ENCODE data around the gene IFT57. TPM values are rescaled to one million over a fixed set of nuclear protein-coding genes. Genes with fewer than 3 reads are reported as not detected.

Gene IFT57
- total and polyA plus RNA-seq, 9 of the 15 experiments (the other 6 are each of a cell fraction or from before 2014, with no cell fraction given) = 1.5 to 20.1 (median 9.9) TPM

GRCh38 chr3:108158251-108158650 lies 64.0 kb downstream of the IFT57 start (continued):
- TF ChIP-seq E2F8 (IDR thresholded peaks at IDR 0.05; ENCODE audit: low read depth, partially characterized antibody) = no peak
- no peak for TF ChIP-seq U2AF2 (optimal IDR thresholded peaks at IDR 0.05; ENCODE audit: low read depth, low read length)

GRCh38 chr3:108157273-108157672 lies 65.0 kb downstream of the IFT57 start:
- ChIA-PET CTCF (ENCODE audit: low intra/inter-chr PET ratio) (no interaction called here), POLR2A (no interaction called here)
- H4K20me1 ChIP-seq (replicated peaks; ENCODE audit: control insufficient read depth, insufficient read depth, low read length) = no peaks in the 10 kb centered on the region
- no peaks in the 10 kb centered on the region for H3K79me2 ChIP-seq (ENCODE audit: control insufficient read depth, insufficient read depth, low read length)
- H3K27ac ChIP-seq (ENCODE audit: extremely low read depth, low read depth, low read length) = no peak overlapping the region
- H3K9ac ChIP-seq (ENCODE audit: insufficient read depth in 1 of 2, low read depth in 2 of 2, low read length in 2 of 2) = no peak overlapping the region
- no TSS peak for BruUV-seq (replicated peaks)
- no peaks in the 10 kb centered on the region for H3K9me1 ChIP-seq (ENCODE audit: control insufficient read depth, insufficient read depth, low read length)
- 13% methylated on average over 2 of the region's 2 CpGs for WGBS (ENCODE audit: insufficient coverage, low coverage, missing lambda C conversion rate)
- no peak for DNase-seq (ENCODE audit: extremely low read depth in 1 of 4, low spot score in 3 of 4)
- ATAC-seq = no peak
- no peaks in the 10 kb centered on the region for H3K27me3 ChIP-seq (ENCODE audit: control insufficient read depth in 2 of 2, insufficient read depth in 2 of 2, low read length in 2 of 2)
- H2AFZ ChIP-seq (ENCODE audit: low read depth, low read length) = no peak overlapping the region
- peaks cover 0 to 4% of the 10 kb centered on the region in 2 experiments; a peak in 2 of 5 replicates for H3K4me1 ChIP-seq (replicated peaks in 1 of 2; ENCODE audit: control insufficient read depth in 2 of 2, insufficient read depth in 2 of 2, low read length in 2 of 2)
- in situ Hi-C loops (cut with MboI) = loop anchor here (10.0 kb wide), 1 partner anchor 248 kb away; no protein-coding TSS in a partner anchor
- intact Hi-C loops (cut with micrococcal nuclease) = loop anchor here (10.0 kb wide), 1 partner anchor 168 kb away; no protein-coding TSS in a partner anchor
- FAIRE-seq = no peak
- H3K4me3 ChIP-seq = no peak overlapping the region
- H3K4me2 ChIP-seq (ENCODE audit: insufficient read depth, low read length) = no peak overlapping the region
- no peaks in the 10 kb centered on the region for H3K9me3 ChIP-seq (replicated peaks; ENCODE audit: control insufficient read depth, insufficient read depth, low read depth, low read length)
- H3K36me3 ChIP-seq (ENCODE audit: control insufficient read depth, insufficient read depth, low read length) = no peaks in the 10 kb centered on the region
- TF ChIP-seq, protein P1, sequence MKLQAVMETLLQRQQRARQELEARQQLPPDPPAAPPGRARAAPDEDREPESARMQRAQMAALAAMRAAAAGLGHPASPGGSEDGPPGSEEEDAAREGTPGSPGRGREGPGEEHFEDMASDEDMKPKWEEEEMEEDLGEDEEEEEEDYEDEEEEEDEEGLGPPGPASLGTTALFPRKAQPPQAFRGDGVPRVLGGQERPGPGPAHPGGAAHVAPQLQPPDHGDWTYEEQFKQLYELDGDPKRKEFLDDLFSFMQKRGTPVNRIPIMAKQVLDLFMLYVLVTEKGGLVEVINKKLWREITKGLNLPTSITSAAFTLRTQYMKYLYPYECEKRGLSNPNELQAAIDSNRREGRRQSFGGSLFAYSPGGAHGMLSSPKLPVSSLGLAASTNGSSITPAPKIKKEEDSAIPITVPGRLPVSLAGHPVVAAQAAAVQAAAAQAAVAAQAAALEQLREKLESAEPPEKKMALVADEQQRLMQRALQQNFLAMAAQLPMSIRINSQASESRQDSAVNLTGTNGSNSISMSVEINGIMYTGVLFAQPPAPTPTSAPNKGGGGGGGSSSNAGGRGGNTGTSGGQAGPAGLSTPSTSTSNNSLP (IDR thresholded peaks at IDR 0.05; ENCODE audit: borderline replicate concordance, low read depth, low read length) = no peak
- TF ChIP-seq, protein P2, sequence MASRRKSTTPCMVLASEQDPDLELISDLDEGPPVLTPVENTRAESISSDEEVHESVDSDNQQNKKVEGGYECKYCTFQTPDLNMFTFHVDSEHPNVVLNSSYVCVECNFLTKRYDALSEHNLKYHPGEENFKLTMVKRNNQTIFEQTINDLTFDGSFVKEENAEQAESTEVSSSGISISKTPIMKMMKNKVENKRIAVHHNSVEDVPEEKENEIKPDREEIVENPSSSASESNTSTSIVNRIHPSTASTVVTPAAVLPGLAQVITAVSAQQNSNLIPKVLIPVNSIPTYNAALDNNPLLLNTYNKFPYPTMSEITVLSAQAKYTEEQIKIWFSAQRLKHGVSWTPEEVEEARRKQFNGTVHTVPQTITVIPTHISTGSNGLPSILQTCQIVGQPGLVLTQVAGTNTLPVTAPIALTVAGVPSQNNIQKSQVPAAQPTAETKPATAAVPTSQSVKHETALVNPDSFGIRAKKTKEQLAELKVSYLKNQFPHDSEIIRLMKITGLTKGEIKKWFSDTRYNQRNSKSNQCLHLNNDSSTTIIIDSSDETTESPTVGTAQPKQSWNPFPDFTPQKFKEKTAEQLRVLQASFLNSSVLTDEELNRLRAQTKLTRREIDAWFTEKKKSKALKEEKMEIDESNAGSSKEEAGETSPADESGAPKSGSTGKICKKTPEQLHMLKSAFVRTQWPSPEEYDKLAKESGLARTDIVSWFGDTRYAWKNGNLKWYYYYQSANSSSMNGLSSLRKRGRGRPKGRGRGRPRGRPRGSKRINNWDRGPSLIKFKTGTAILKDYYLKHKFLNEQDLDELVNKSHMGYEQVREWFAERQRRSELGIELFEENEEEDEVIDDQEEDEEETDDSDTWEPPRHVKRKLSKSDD (conservative IDR thresholded peaks at IDR 0.05; ENCODE audit: low read length) = no peak
- no peak for TF ChIP-seq MCM7 (IDR thresholded peaks at IDR 0.05)
- no peak for TF ChIP-seq CCNT2 (IDR thresholded peaks at IDR 0.05; ENCODE audit: borderline replicate concordance, extremely low read depth, insufficient read length, low read depth, low read length)
- no peak for TF ChIP-seq EWSR1 (IDR thresholded peaks at IDR 0.05; ENCODE audit: borderline replicate concordance, low read depth, partially characterized antibody)
- no peak for TF ChIP-seq TOE1 (IDR thresholded peaks at IDR 0.05; ENCODE audit: borderline replicate concordance)
- TF ChIP-seq TOE1 (CRISPR knock-in tag; IDR thresholded peaks at IDR 0.05; ENCODE audit: borderline replicate concordance, low read depth) = no peak
- TF ChIP-seq EZH2 (IDR thresholded peaks at IDR 0.05; ENCODE audit: borderline replicate concordance, low read depth, low read length) = no peak
- TF ChIP-seq JUND (IDR thresholded peaks at IDR 0.05; ENCODE audit: borderline replicate concordance, low read depth, low read length) = no peak
- no peak for TF ChIP-seq JUND (tag; IDR thresholded peaks at IDR 0.05; ENCODE audit: borderline replicate concordance, low read depth, low read length)
- TF ChIP-seq TAL1 (IDR thresholded peaks at IDR 0.05) = no peak
- TF ChIP-seq ZBTB7A (IDR thresholded peaks at IDR 0.05; ENCODE audit: borderline replicate concordance, control insufficient read depth, low read depth, low read length) = no peak
